BE2C (cell line): ENCODE data around the gene DALRD3.

ENCODE experiments used
- DNase-seq: peaks from one replicate; pipeline ENCODE4 v3.0.0-alpha.2; 2020
- H3K27me3 ChIP-seq: fragments of 250-450 bp; sonication (Bioruptor Pico); 2 replicates; pipeline ENCODE4 v1.5.1; 2020; ENCODE audit warnings: mild to moderate bottlenecking
- H3K36me3 ChIP-seq: fragments of 250-450 bp; sonication (Bioruptor Pico); 2 replicates; pipeline ENCODE4 v1.5.1; 2020; ENCODE audit warnings: mild to moderate bottlenecking
- H3K4me1 ChIP-seq: fragments of 250-450 bp; sonication (Bioruptor Pico); 2 replicates; pipeline ENCODE4 v1.5.1; 2020
- H3K4me3 ChIP-seq: 2 replicates; pipeline ENCODE4 v1.5.1; 2011; ENCODE audit warnings: low read depth, low read length
- H3K9me3 ChIP-seq: fragments of 250-450 bp; sonication (Bioruptor Pico); 2 replicates; pipeline ENCODE4 v1.5.1; 2020
- CTCF ChIP-seq: IDR thresholded peaks from 2 replicates; pipeline ENCODE4 v1.5.1; 2012; ENCODE audit warnings: mild to moderate bottlenecking, low read depth, low read length

The DALRD3 gene

GRCh38 chr3:48997102-48997635, 21.2 kb downstream of the DALRD3 start:
- no peak for DNase-seq
- Histone ChIP-seq H3K36me3 (no peaks in the 10 kb centered on the region), H3K4me1 (peaks cover 15% of the 10 kb centered on the region), H3K27me3 (no peaks in the 10 kb centered on the region), H3K4me3 (no peak overlapping the region), H3K9me3 (no peaks in the 10 kb centered on the region)
- TF ChIP-seq CTCF: peak; percentile 27; the same call in 1 of the 2 replicates

GRCh38 chr3:48996640-48997039, 21.7 kb downstream of the DALRD3 start:
- DNase-seq: no peak
- no peak for TF ChIP-seq CTCF

GRCh38 chr3:48993834-48994233, 24.5 kb downstream of the DALRD3 start:
- no peak for TF ChIP-seq CTCF

More at GRCh38 chr3:48996640-48997039, 21.7 kb downstream of the DALRD3 start:
- no peak overlapping the region for H3K4me3 ChIP-seq
- H3K9me3 ChIP-seq: no peaks in the 10 kb centered on the region
- peaks cover 15% of the 10 kb centered on the region for H3K4me1 ChIP-seq
- no peaks in the 10 kb centered on the region for H3K36me3 ChIP-seq
- no peaks in the 10 kb centered on the region for H3K27me3 ChIP-seq

GRCh38 chr3:48991851-48992545, 26.4 kb downstream of the DALRD3 start:
- no peaks in the 10 kb centered on the region for H3K27me3 ChIP-seq

More at GRCh38 chr3:48993834-48994233, 24.5 kb downstream of the DALRD3 start:
- no peaks in the 10 kb centered on the region for H3K9me3 ChIP-seq
- no peak for DNase-seq
- no peaks in the 10 kb centered on the region for H3K36me3 ChIP-seq
- peaks cover 11% of the 10 kb centered on the region for H3K4me1 ChIP-seq
- H3K27me3 ChIP-seq: no peaks in the 10 kb centered on the region
- no peak overlapping the region for H3K4me3 ChIP-seq

GRCh38 chr3:48990636-48991469, 27.5 kb downstream of the DALRD3 start:
- Histone ChIP-seq H3K4me3 (peak overlapping the region; percentile 71), H3K9me3 (no peaks in the 10 kb centered on the region), H3K36me3 (no peaks in the 10 kb centered on the region), H3K4me1 (no peaks in the 10 kb centered on the region), H3K27me3 (no peaks in the 10 kb centered on the region)
- TF ChIP-seq CTCF: no peak
- peak; percentile 41 for DNase-seq

More at GRCh38 chr3:48991851-48992545, 26.4 kb downstream of the DALRD3 start:
- DNase-seq: no peak
- no peaks in the 10 kb centered on the region for H3K9me3 ChIP-seq
- H3K4me1 ChIP-seq: no peaks in the 10 kb centered on the region
- H3K4me3 ChIP-seq: peak overlapping the region; percentile 71
- no peak for TF ChIP-seq CTCF
- H3K36me3 ChIP-seq: no peaks in the 10 kb centered on the region
